Neutrophil (primary cell): ENCODE results near the gene CTNNA2.

ENCODE experiments used
- H3K27ac ChIP-seq: fragments of 200-600 bp; sonication (generic); 2 replicates; pipeline ENCODE4 v1.5.1; 2016; ENCODE audit warnings: mild to moderate bottlenecking, moderate library complexity
- H3K27me3 ChIP-seq: fragments of 200-600 bp; sonication (generic); 2 replicates; pipeline ENCODE4 v1.6.0; 2016; ENCODE audit warnings: mild to moderate bottlenecking
- H3K36me3 ChIP-seq: fragments of 200-600 bp; sonication (generic); 2 replicates; pipeline ENCODE4 v1.5.1; 2017
- H3K4me1 ChIP-seq, 2 experiments: fragments of 200-600 bp in 1 of 2; sonication (generic) in 1 of 2; 1 replicate in 1 of 2; 2 replicates in 1 of 2; pipeline versions ENCODE4 v1.5.1 to v1.6.1; 2013 to 2016; ENCODE audit warnings: low read depth in 1 of 2, low read length in 1 of 2, mild to moderate bottlenecking in 1 of 2, moderate library complexity in 1 of 2; ENCODE audit not compliant: control insufficient read depth in 1 of 2, insufficient read depth in 1 of 2
- H3K4me3 ChIP-seq, 2 experiments: fragments of 200-600 bp in 1 of 2; sonication (generic) in 1 of 2; 1 replicate in 1 of 2; 2 replicates in 1 of 2; pipeline ENCODE4 v1.5.1; 2013 to 2016; ENCODE audit warnings: low read depth in 1 of 2, low read length in 1 of 2, mild to moderate bottlenecking in 1 of 2, moderate library complexity in 1 of 2
- H3K9me3 ChIP-seq: fragments of 200-600 bp; sonication (generic); 2 replicates; pipeline ENCODE4 v1.5.1; 2016
- TF ChIP-seq, protein P1 (sequence below): fragments of 200-600 bp; sonication (generic); IDR thresholded peaks from 2 replicates; pipeline ENCODE4 v1.5.1; 2016; ENCODE audit warnings: antibody characterized with exemption

CTNNA2 gene

DNA sequence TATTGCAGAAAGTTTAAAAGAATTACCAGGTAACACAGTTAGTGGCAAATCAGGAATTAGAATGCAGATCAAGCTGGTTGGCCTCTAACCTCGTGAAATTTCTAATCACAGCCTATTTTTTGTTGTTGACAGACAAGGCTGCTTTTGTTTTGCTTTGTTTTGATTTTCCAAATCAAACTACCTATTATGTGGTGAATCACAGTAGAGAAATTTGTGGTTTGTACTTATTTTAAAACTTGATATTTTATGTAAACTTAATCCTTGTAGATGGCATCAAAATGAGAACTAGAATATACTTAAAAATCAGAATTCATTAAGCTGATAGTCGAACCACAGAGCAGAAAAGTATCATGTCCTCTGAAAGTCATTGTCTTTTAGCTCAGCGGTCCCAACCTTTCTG is 258.1 kb downstream of the CTNNA2 start:
- Histone ChIP-seq H3K27ac (no peak overlapping the region), H3K4me1 (no peaks in the 10 kb centered on the region), H3K4me3 (no peak overlapping the region), H3K27me3 (no peaks in the 10 kb centered on the region), H3K9me3 (no peaks in the 10 kb centered on the region), H3K36me3 (no peaks in the 10 kb centered on the region)
- TF ChIP-seq, protein P1, sequence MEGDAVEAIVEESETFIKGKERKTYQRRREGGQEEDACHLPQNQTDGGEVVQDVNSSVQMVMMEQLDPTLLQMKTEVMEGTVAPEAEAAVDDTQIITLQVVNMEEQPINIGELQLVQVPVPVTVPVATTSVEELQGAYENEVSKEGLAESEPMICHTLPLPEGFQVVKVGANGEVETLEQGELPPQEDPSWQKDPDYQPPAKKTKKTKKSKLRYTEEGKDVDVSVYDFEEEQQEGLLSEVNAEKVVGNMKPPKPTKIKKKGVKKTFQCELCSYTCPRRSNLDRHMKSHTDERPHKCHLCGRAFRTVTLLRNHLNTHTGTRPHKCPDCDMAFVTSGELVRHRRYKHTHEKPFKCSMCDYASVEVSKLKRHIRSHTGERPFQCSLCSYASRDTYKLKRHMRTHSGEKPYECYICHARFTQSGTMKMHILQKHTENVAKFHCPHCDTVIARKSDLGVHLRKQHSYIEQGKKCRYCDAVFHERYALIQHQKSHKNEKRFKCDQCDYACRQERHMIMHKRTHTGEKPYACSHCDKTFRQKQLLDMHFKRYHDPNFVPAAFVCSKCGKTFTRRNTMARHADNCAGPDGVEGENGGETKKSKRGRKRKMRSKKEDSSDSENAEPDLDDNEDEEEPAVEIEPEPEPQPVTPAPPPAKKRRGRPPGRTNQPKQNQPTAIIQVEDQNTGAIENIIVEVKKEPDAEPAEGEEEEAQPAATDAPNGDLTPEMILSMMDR, result no peak

DNA sequence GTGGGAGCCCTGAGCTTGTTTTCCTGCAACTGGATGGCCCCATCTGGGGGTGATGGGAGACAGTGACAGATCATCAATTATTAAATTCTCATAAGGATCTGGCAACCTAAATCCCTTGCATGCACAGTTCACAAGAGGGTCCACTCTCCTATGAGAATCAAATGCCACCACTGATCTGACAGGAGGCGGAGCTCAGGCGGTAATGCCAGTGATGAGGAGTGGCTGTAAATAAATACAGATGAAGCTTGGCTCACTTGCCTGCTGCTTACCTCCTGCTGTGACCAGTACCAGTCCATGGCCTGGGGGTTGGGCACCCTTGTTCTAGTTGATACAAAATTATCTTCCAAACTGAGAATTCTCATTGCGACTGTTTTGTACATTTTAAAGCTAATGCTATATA is 258.6 kb downstream of the CTNNA2 start:
- no peaks in the 10 kb centered on the region for H3K9me3 ChIP-seq
- no peak overlapping the region for H3K4me3 ChIP-seq
- no peaks in the 10 kb centered on the region for H3K4me1 ChIP-seq
- H3K36me3 ChIP-seq, result no peaks in the 10 kb centered on the region
- H3K27ac ChIP-seq, result no peak overlapping the region
- TF ChIP-seq, protein P1, result no peak
- no peaks in the 10 kb centered on the region for H3K27me3 ChIP-seq

DNA sequence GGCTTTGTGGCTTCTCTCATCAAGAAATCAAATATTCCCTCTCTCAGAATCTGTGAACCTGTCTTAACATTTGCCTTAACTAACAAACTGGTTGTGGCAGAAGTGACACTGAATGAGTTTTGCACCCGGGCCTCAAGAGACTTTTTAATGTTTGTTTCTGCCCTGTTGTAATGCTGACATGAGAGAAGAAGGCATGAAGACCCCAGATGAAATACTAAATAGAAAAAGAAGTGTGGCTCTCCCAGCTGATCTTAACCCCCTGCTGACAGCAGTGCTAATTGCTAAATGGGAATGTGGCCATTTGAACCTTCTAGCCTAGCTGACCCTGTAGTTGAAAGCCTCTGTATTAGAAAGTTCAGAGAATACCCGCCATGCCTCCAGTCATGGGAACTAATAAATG is 261.2 kb downstream of the CTNNA2 start:
- TF ChIP-seq, protein P1, result no peak
- H3K4me3 ChIP-seq, result no peak overlapping the region
- H3K9me3 ChIP-seq, result no peaks in the 10 kb centered on the region
- no peak overlapping the region for H3K27ac ChIP-seq
- H3K4me1 ChIP-seq, result no peaks in the 10 kb centered on the region
- no peaks in the 10 kb centered on the region for H3K27me3 ChIP-seq
- no peaks in the 10 kb centered on the region for H3K36me3 ChIP-seq

DNA sequence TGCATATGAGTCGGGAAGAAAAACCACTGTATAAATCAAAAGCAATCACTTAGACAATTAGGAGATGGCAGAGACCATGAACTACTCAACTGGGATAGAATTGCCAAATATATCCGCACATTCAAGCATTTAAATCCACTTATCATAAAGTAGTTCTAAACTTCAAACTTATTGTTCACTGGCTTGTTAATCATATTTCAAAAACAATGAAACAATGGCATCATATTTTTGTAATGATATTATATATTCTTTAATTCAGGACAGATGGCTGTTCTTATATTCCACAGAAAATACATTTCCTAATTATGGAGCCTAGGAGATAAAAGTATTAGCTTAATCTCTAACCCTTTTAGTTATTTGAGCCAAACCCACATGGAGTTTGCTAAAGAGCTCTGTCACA is 263.6 kb downstream of the CTNNA2 start:
- no peak overlapping the region for H3K4me3 ChIP-seq
- H3K27ac ChIP-seq, result no peak overlapping the region
- TF ChIP-seq, protein P1, result no peak
- no peaks in the 10 kb centered on the region for H3K36me3 ChIP-seq
- H3K9me3 ChIP-seq, result no peaks in the 10 kb centered on the region
- no peaks in the 10 kb centered on the region for H3K4me1 ChIP-seq
- H3K27me3 ChIP-seq, result no peaks in the 10 kb centered on the region

DNA sequence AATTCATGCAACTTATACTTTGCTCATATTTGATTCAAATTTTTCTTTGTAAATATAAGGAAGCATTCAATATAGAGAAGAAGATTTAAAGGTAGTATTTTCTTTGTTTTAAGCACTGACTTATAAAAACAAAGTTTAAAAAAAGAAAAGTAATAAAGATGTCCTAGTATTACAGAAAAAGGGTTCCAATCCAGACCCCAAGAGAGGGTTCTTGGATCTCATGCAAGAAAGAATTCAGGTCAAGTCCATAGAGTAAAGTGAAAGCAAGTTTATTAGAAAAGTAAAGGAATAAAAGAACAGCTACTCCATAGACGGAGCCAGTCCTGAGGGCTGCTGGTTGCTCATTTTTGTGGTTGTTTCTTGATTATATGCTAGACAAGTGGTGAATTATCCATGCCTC is 267.9 kb downstream of the CTNNA2 start:
- TF ChIP-seq, protein P1, result no peak
- no peaks in the 10 kb centered on the region for H3K9me3 ChIP-seq
- no peak overlapping the region for H3K4me3 ChIP-seq
- no peaks in the 10 kb centered on the region for H3K4me1 ChIP-seq
- no peaks in the 10 kb centered on the region for H3K36me3 ChIP-seq
- no peaks in the 10 kb centered on the region for H3K27me3 ChIP-seq
- H3K27ac ChIP-seq, result no peak overlapping the region
